IMR-90 (cell line): Measurements from ENCODE around the gene ANKRD55. TPM values are rescaled to one million over a fixed set of nuclear protein-coding genes. Genes with fewer than 3 reads are reported as not detected.

Experiments used
- ATAC-seq: fragments of 200-7000 bp; cut with Tn5 transposase; 2 replicates; pipeline ENCODE4 v1.9.1; 2020; ENCODE audit warnings: low read depth, mild to moderate bottlenecking, moderate library complexity
- BruUV-seq: library from RNA; stranded (reverse); fragments of 400-500 nt; replicated peaks from 2 replicates; lab custom pipeline; 2021; lab: Mats Ljungman, UMichigan
- CTCF ChIA-PET: fragments of 300-600 bp; formaldehyde crosslinking; extraction: SDS; loops from one replicate; lab custom pipeline; 2021; ENCODE audit warnings: antibody characterized with exemption; lab: Yijun Ruan, JAX
- POLR2A ChIA-PET: fragments of 300-600 bp; sonication (Branson Sonifier 250); formaldehyde crosslinking; loops from one replicate; lab custom pipeline; 2022; ENCODE audit warnings: antibody characterized with exemption; ENCODE audit not compliant: unreplicated experiment; lab: Charles Lee
- DNase-seq: peaks from one replicate; pipeline ENCODE4 v3.0.0; 2013
- H2AFZ ChIP-seq: replicated peaks from 2 replicates; pipeline ENCODE3; 2013; ENCODE audit warnings: low read length, mild to moderate bottlenecking; ENCODE audit not compliant: poor library complexity
- H2AK5ac ChIP-seq: 2 replicates; pipeline ENCODE4 v1.6.1; 2013; ENCODE audit warnings: low read depth, low read length, inconsistent platforms
- H2AK9ac ChIP-seq: replicated peaks from 2 replicates; pipeline ENCODE3; 2013; ENCODE audit warnings: mild to moderate bottlenecking, low read depth, low read length, moderate library complexity; ENCODE audit not compliant: poor library complexity
- H2BK120ac ChIP-seq: 2 replicates; pipeline ENCODE4 v1.6.1; 2013; ENCODE audit warnings: low read depth, low read length, inconsistent platforms
- H2BK15ac ChIP-seq: 3 replicates; pipeline ENCODE4 v1.6.1; 2013; ENCODE audit warnings: low read depth, low read length, inconsistent platforms
- H2BK20ac ChIP-seq: 2 replicates; pipeline ENCODE4 v1.6.1; 2013; ENCODE audit warnings: low read depth, mild to moderate bottlenecking, inconsistent platforms, low read length, moderate library complexity
- H2BK5ac ChIP-seq: 2 replicates; pipeline ENCODE4 v1.6.1; 2013; ENCODE audit warnings: mild to moderate bottlenecking, low read depth, low read length, inconsistent platforms; ENCODE audit not compliant: poor library complexity, severe bottlenecking
- H3K14ac ChIP-seq: replicated peaks from 2 replicates; pipeline ENCODE4 v1.6.1; 2013; ENCODE audit warnings: low read depth, low read length, inconsistent platforms
- H3K18ac ChIP-seq: 2 replicates; pipeline ENCODE4 v1.6.1; 2013; ENCODE audit warnings: low read depth, low read length, control low read depth
- H3K23ac ChIP-seq: 2 replicates; pipeline ENCODE4 v1.6.1; 2013; ENCODE audit warnings: low read depth, low read length, inconsistent platforms
- H3K27ac ChIP-seq: 2 replicates; pipeline ENCODE4 v1.5.1; 2013; ENCODE audit warnings: mild to moderate bottlenecking, control low read depth, low read length; ENCODE audit not compliant: insufficient read depth
- H3K27me3 ChIP-seq: 2 replicates; pipeline ENCODE4 v1.6.1; 2013; ENCODE audit warnings: low read length; ENCODE audit not compliant: control insufficient read depth, insufficient read depth
- H3K36me3 ChIP-seq: 2 replicates; pipeline ENCODE4 v1.6.1; 2013; ENCODE audit warnings: low read length, mixed read lengths; ENCODE audit not compliant: control insufficient read depth, insufficient read depth
- H3K4ac ChIP-seq: 2 replicates; pipeline ENCODE4 v1.6.1; 2013; ENCODE audit warnings: low read depth, low read length, inconsistent platforms
- H3K4me1 ChIP-seq: 2 replicates; pipeline ENCODE4 v1.6.1; 2013; ENCODE audit warnings: low read length, mixed read lengths; ENCODE audit not compliant: control insufficient read depth, insufficient read depth
- H3K4me2 ChIP-seq: 2 replicates; pipeline ENCODE4 v1.6.1; 2013; ENCODE audit warnings: low read depth, mild to moderate bottlenecking, control low read depth, low read length, moderate library complexity
- H3K4me3 ChIP-seq: 2 replicates; pipeline ENCODE4 v1.5.1; 2013; ENCODE audit warnings: low read depth, mild to moderate bottlenecking, control low read depth, low read length, moderate library complexity; ENCODE audit not compliant: insufficient read depth
- H3K56ac ChIP-seq: 2 replicates; pipeline ENCODE4 v1.6.1; 2013; ENCODE audit warnings: low read length, inconsistent platforms; ENCODE audit not compliant: insufficient read depth; ENCODE audit errors: extremely low read depth
- H3K79me1 ChIP-seq, 2 experiments: 2 replicates each; pipeline ENCODE4 v1.6.1; 2013; ENCODE audit warnings: low read length in 2 of 2, inconsistent platforms in 1 of 2, low read depth in 1 of 2
- H3K9ac ChIP-seq: 2 replicates; pipeline ENCODE4 v1.6.1; 2013; ENCODE audit warnings: low read depth, low read length, control low read depth
- H3K9me1 ChIP-seq: 2 replicates; pipeline ENCODE4 v1.6.1; 2013; ENCODE audit warnings: low read length, inconsistent platforms; ENCODE audit not compliant: insufficient read depth
- H3K9me3 ChIP-seq: 2 replicates; pipeline ENCODE4 v1.6.1; 2013; ENCODE audit warnings: low read length; ENCODE audit not compliant: control insufficient read depth, insufficient read depth
- H4K20me1 ChIP-seq: 2 replicates; pipeline ENCODE4 v1.6.1; 2013; ENCODE audit warnings: low read length, inconsistent platforms; ENCODE audit not compliant: insufficient read depth
- H4K5ac ChIP-seq: 2 replicates; pipeline ENCODE4 v1.6.1; 2013; ENCODE audit warnings: mild to moderate bottlenecking, low read depth, low read length, control low read depth
- H4K8ac ChIP-seq, 2 experiments: 2 replicates each; pipeline ENCODE4 v1.6.1; 2013; ENCODE audit warnings: low read depth in 2 of 2, low read length in 2 of 2, control low read depth in 1 of 2, inconsistent platforms in 1 of 2
- H4K91ac ChIP-seq: 2 replicates; pipeline ENCODE4 v1.6.1; 2013; ENCODE audit warnings: low read depth, low read length, inconsistent platforms; ENCODE audit not compliant: insufficient read depth
- BHLHE40 ChIP-seq: fragments of 150-350 bp; IDR thresholded peaks from 2 replicates; pipeline ENCODE4 v1.6.1; 2016; ENCODE audit warnings: mild to moderate bottlenecking, low read depth, low read length
- CEBPB ChIP-seq: IDR thresholded peaks from 2 replicates; pipeline ENCODE4 v1.6.1; 2012; ENCODE audit warnings: low read depth, low read length, improper control_type of control experiment
- ELK1 ChIP-seq: fragments of 150-350 bp; IDR thresholded peaks from 2 replicates; pipeline ENCODE4 v1.6.1; 2016; ENCODE audit warnings: low read depth, mild to moderate bottlenecking, low read length, moderate library complexity, borderline replicate concordance
- FOS ChIP-seq: fragments of 150-350 bp; IDR thresholded peaks from 2 replicates; pipeline ENCODE4 v1.6.1; 2016; ENCODE audit warnings: low read depth, low read length
- MAZ ChIP-seq: IDR thresholded peaks from 2 replicates; pipeline ENCODE4 v1.6.1; 2012; ENCODE audit warnings: low read depth, mild to moderate bottlenecking, low read length, improper control_type of control experiment, moderate library complexity, borderline replicate concordance
- MXI1 ChIP-seq: IDR thresholded peaks from 2 replicates; pipeline ENCODE4 v1.6.1; 2012; ENCODE audit warnings: low read depth, mild to moderate bottlenecking, low read length, moderate library complexity, borderline replicate concordance
- NFE2L2 ChIP-seq: fragments of 150-350 bp; IDR thresholded peaks from 2 replicates; pipeline ENCODE4 v1.6.1; 2016; ENCODE audit warnings: low read depth, mild to moderate bottlenecking, low read length
- RAD21 ChIP-seq: IDR thresholded peaks from 2 replicates; pipeline ENCODE4 v1.6.1; 2012; ENCODE audit warnings: low read length, improper control_type of control experiment
- RCOR1 ChIP-seq: IDR thresholded peaks from 2 replicates; pipeline ENCODE4 v1.6.1; 2012; ENCODE audit warnings: mild to moderate bottlenecking, low read length, improper control_type of control experiment; ENCODE audit not compliant: insufficient replicate concordance
- SMC3 ChIP-seq: fragments of 150-350 bp; IDR thresholded peaks from 2 replicates; pipeline ENCODE4 v1.6.1; 2016; ENCODE audit warnings: low read depth, mild to moderate bottlenecking, antibody characterized with exemption, low read length, moderate library complexity
- WGBS, 2 experiments: methylation state at CpG; one replicate each; pipeline versions ENCODE4 v1.1.5 to v1.1.7; 2013; ENCODE audit warnings: missing lambda C conversion rate in 2 of 2; ENCODE audit not compliant: insufficient read length in 1 of 2; ENCODE audit errors: extremely low coverage in 2 of 2; 5-methylcytosine and 5-hydroxymethylcytosine counted together
- dilution Hi-C: fragments of 300-500 bp; cut with HindIII; formaldehyde crosslinking; loops from one replicate; pipeline ENCODE4 v1.14.3; 2018; ENCODE audit warnings: low sequenced_read_pairs; ENCODE audit not compliant: unreplicated experiment
- in situ Hi-C: fragments of 300-500 bp; cut with MboI; formaldehyde crosslinking; loops from 3 replicates; pipeline ENCODE4 v1.14.3; 2019; ENCODE audit warnings: low sequenced_read_pairs, inconsistent platforms, mixed read lengths
- intact Hi-C: fragments of 100-400 bp; cut with micrococcal nuclease; formaldehyde crosslinking; loops from 2 replicates; pipeline ENCODE4 v1.10.0; 2022
- polyA plus RNA-seq, 3 experiments: library from polyadenylated mRNA; depleted of rRNA; stranded (reverse); fragments of >200 nt; gene quantifications; 2 replicates each; pipeline ENCODE4 v1.2.3, GENCODE V29; 2012; ENCODE audit warnings: low replicate concordance in 1 of 3
- total RNA-seq: library from RNA; depleted of rRNA; stranded (reverse); fragments of >200 nt; gene quantifications from 2 replicates; pipeline ENCODE4 v1.2.3, GENCODE V29; 2012
- TF ChIP-seq, protein P1 (sequence below): conservative IDR thresholded peaks from 2 replicates; pipeline ENCODE4 v1.5.1; 2012; ENCODE audit warnings: mild to moderate bottlenecking, low read depth, low read length, improper control_type of control experiment
- TF ChIP-seq, protein P2 (sequence below): fragments of 150-350 bp; IDR thresholded peaks from 2 replicates; pipeline ENCODE4 v1.6.1; 2017; ENCODE audit warnings: mild to moderate bottlenecking, antibody characterized with exemption, low read length, low read depth

ANKRD55 gene
- total and polyA plus RNA-seq, 2 of the 4 experiments (the other 2 are of a cell fraction), result not detected

- H3K9me1 ChIP-seq, result peaks cover 7% of the 10 kb centered on the region; the same call in 1 of the 2 replicates
- no peak overlapping the region for H2AK5ac ChIP-seq
- DNase-seq (no peak), ATAC-seq (no peak)
- H3K56ac ChIP-seq, result no peak overlapping the region
- no peak overlapping the region for H3K4me2 ChIP-seq
- H4K8ac ChIP-seq, result no peak overlapping the region
- no peaks in the 10 kb centered on the region for H3K27me3 ChIP-seq
- H3K79me1 ChIP-seq, result 0 out of 4 replicates have a peak, but pooled peaks cover 0 to 6% of the 10 kb centered on the region in 2 experiments
- H3K4ac ChIP-seq, result no peak overlapping the region
- no peak overlapping the region for H2BK15ac ChIP-seq
- H4K91ac ChIP-seq, result no peak overlapping the region
- no peak overlapping the region for H4K5ac ChIP-seq
- dilution Hi-C loops (no loop called here), intact Hi-C loops (no loop called here), in situ Hi-C loops (loop anchor here (25.0 kb wide), 1 partner anchor 944 kb away; no protein-coding TSS in a partner anchor)
- ChIA-PET POLR2A (no interaction called here), CTCF (interaction anchor here (0.6 kb wide), 1 partner anchor 332 kb away, joined by 4 read pairs; no protein-coding TSS in a partner anchor)
- peaks cover 8% of the 10 kb centered on the region for H3K4me1 ChIP-seq
- H2BK5ac ChIP-seq, result no peak overlapping the region
- H2AK9ac ChIP-seq, result no peak overlapping the region
- no peak overlapping the region for H3K9ac ChIP-seq
- no peaks in the 10 kb centered on the region for H3K9me3 ChIP-seq
- no peak overlapping the region; the same call in 1 of the 2 replicates for H2BK20ac ChIP-seq
- no peak overlapping the region for H3K4me3 ChIP-seq
- no peaks in the 10 kb centered on the region for H4K20me1 ChIP-seq
- H3K18ac ChIP-seq, result no peak overlapping the region; the same call in 1 of the 2 replicates
- WGBS, 2 experiments, result no CpG with 5 or more reads among the region's 3 CpGs
- H3K27ac ChIP-seq, result no peak overlapping the region
- no peak overlapping the region for H2BK120ac ChIP-seq
- TF ChIP-seq BHLHE40 (no peak), SMC3 (no peak), RCOR1 (no peak), RAD21 (no peak), FOS (no peak), MAZ (no peak), NFE2L2 (no peak), CEBPB (no peak), MXI1 (no peak), ELK1 (no peak)
- TF ChIP-seq, protein P1, sequence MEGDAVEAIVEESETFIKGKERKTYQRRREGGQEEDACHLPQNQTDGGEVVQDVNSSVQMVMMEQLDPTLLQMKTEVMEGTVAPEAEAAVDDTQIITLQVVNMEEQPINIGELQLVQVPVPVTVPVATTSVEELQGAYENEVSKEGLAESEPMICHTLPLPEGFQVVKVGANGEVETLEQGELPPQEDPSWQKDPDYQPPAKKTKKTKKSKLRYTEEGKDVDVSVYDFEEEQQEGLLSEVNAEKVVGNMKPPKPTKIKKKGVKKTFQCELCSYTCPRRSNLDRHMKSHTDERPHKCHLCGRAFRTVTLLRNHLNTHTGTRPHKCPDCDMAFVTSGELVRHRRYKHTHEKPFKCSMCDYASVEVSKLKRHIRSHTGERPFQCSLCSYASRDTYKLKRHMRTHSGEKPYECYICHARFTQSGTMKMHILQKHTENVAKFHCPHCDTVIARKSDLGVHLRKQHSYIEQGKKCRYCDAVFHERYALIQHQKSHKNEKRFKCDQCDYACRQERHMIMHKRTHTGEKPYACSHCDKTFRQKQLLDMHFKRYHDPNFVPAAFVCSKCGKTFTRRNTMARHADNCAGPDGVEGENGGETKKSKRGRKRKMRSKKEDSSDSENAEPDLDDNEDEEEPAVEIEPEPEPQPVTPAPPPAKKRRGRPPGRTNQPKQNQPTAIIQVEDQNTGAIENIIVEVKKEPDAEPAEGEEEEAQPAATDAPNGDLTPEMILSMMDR, result no peak
- TF ChIP-seq, protein P2, sequence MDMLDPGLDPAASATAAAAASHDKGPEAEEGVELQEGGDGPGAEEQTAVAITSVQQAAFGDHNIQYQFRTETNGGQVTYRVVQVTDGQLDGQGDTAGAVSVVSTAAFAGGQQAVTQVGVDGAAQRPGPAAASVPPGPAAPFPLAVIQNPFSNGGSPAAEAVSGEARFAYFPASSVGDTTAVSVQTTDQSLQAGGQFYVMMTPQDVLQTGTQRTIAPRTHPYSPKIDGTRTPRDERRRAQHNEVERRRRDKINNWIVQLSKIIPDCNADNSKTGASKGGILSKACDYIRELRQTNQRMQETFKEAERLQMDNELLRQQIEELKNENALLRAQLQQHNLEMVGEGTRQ, result no peak
- no peak overlapping the region for H3K23ac ChIP-seq
- H3K36me3 ChIP-seq, result no peaks in the 10 kb centered on the region
- no peak overlapping the region for H2AFZ ChIP-seq
- BruUV-seq, result no TSS peak
- H3K14ac ChIP-seq, result no peak overlapping the region
These were observed 34.7 kb upstream of the ANKRD55 start for GRCh38 chr5:56267856-56268255.
